Measurements from ENCODE around the gene RPL28.

- no peak for TF ChIP-seq POLR2A (IDR thresholded peaks at IDR 0.05)
- no peak for TF ChIP-seq CTCF (IDR thresholded peaks at IDR 0.05)
Observed at GRCh38 chr19:55347442-55348009, 38.2 kb upstream of the RPL28 start.

Data from uterus (tissue), 2 donors.